ENCODE results near the gene PDE10A. TPM values are rescaled to one million over a fixed set of nuclear protein-coding genes. Genes with fewer than 3 reads are reported as not detected.

The PDE10A gene
- total RNA-seq, 1 experiment from 2014 or later = 3.1 TPM

- no peak for TF ChIP-seq ZNF281 (CRISPR knock-in tag; IDR thresholded peaks at IDR 0.05)
- no peak for TF ChIP-seq AR (CRISPR knock-in tag; IDR thresholded peaks at IDR 0.05)
- no peak for TF ChIP-seq FOXJ3 (CRISPR knock-in tag; IDR thresholded peaks at IDR 0.05; ENCODE audit: borderline replicate concordance)
- no peak for TF ChIP-seq NFYB (CRISPR knock-in tag; conservative IDR thresholded peaks at IDR 0.05; ENCODE audit: low read depth)
These were observed 240.8 kb downstream of the PDE10A start (continued) for GRCh38 chr6:165422192-165422591.

GRCh38 chr6:165417278-165417865, 245.7 kb downstream of the PDE10A start:
- H3K9me3 Mint-ChIP-seq = no peaks in the 10 kb centered on the region
- H3K36me3 Mint-ChIP-seq = no peaks in the 10 kb centered on the region
- H3K27me3 Mint-ChIP-seq (ENCODE audit: low read depth) = no peaks in the 10 kb centered on the region
- no peak overlapping the region for H3K4me3 Mint-ChIP-seq
- ChIA-PET POLR2A (no interaction called here), CTCF (no interaction called here)
- H3K27ac Mint-ChIP-seq = no peak overlapping the region
- no peak for TF ChIP-seq ATF6 (CRISPR knock-in tag; IDR thresholded peaks at IDR 0.05)
- TF ChIP-seq TP53 (CRISPR knock-in tag; IDR thresholded peaks at IDR 0.05) = no peak
- TF ChIP-seq CTCF (IDR thresholded peaks at IDR 0.05) = no peak
- no peak for TF ChIP-seq FOXJ3 (CRISPR knock-in tag; IDR thresholded peaks at IDR 0.05; ENCODE audit: borderline replicate concordance)
- no peak for TF ChIP-seq MXD4 (CRISPR knock-in tag; IDR thresholded peaks at IDR 0.05; ENCODE audit: borderline replicate concordance)
- TF ChIP-seq ZBTB21 (CRISPR knock-in tag; IDR thresholded peaks at IDR 0.05; ENCODE audit: borderline replicate concordance) = no peak
- no peak for TF ChIP-seq TCF7 (CRISPR knock-in tag; IDR thresholded peaks at IDR 0.05; ENCODE audit: low read depth)
- TF ChIP-seq NR2C2 (CRISPR knock-in tag; IDR thresholded peaks at IDR 0.05) = no peak
- no peak for TF ChIP-seq HMGXB4 (CRISPR knock-in tag; IDR thresholded peaks at IDR 0.05)
- H3K4me1 Mint-ChIP-seq = peaks cover 8% of the 10 kb centered on the region
- no peak for ATAC-seq
- no peak for DNase-seq (ENCODE audit: low spot score)

All from WTC11 (cell line).